H9 (cell line): Measurements from ENCODE around the gene GGNBP2. TPM values are rescaled to one million over a fixed set of nuclear protein-coding genes. Genes with fewer than 3 reads are reported as not detected.

Source experiments
- DNase-seq: peaks from one replicate; pipeline ENCODE4 v3.0.0-alpha.2; 2017
- H2AFZ ChIP-seq: one replicate; pipeline ENCODE4 v1.6.1; 2013; ENCODE audit warnings: mild to moderate bottlenecking, low read length, control low read depth, moderate library complexity
- H2AK5ac ChIP-seq: 2 replicates; pipeline ENCODE4 v1.6.1; 2013; ENCODE audit warnings: low read length, control low read depth, mixed read lengths; ENCODE audit not compliant: insufficient read length
- H2BK120ac ChIP-seq: one replicate; pipeline ENCODE4 v1.6.1; 2013; ENCODE audit warnings: low read depth, mild to moderate bottlenecking, low read length, control low read depth, inconsistent platforms; ENCODE audit not compliant: poor library complexity, severe bottlenecking
- H2BK12ac ChIP-seq: 2 replicates; pipeline ENCODE4 v1.6.1; 2013; ENCODE audit warnings: low read length, control low read depth, mixed read lengths, low read depth; ENCODE audit not compliant: insufficient read length
- H2BK15ac ChIP-seq: 2 replicates; pipeline ENCODE4 v1.6.1; 2013; ENCODE audit warnings: low read depth, low read length, control low read depth
- H2BK20ac ChIP-seq: one replicate; pipeline ENCODE4 v1.6.1; 2013; ENCODE audit warnings: low read depth, mild to moderate bottlenecking, low read length, control low read depth, inconsistent platforms; ENCODE audit not compliant: poor library complexity, severe bottlenecking
- H2BK5ac ChIP-seq: 2 replicates; pipeline ENCODE4 v1.6.1; 2013; ENCODE audit warnings: low read length, control low read depth, mixed read lengths; ENCODE audit not compliant: insufficient read length
- H3K14ac ChIP-seq: 2 replicates; pipeline ENCODE4 v1.6.1; 2013; ENCODE audit warnings: low read length, control low read depth; ENCODE audit not compliant: insufficient read depth
- H3K18ac ChIP-seq: 2 replicates; pipeline ENCODE4 v1.6.1; 2013; ENCODE audit warnings: low read depth, mild to moderate bottlenecking, mixed read lengths, low read length, control low read depth; ENCODE audit not compliant: insufficient read length
- H3K23ac ChIP-seq: 2 replicates; pipeline ENCODE4 v1.6.1; 2013; ENCODE audit warnings: low read length, control low read depth, mixed read lengths, low read depth; ENCODE audit not compliant: insufficient read length
- H3K23me2 ChIP-seq: 2 replicates; pipeline ENCODE4 v1.6.1; 2013; ENCODE audit warnings: low read depth, mild to moderate bottlenecking, mixed read lengths, low read length, control low read depth; ENCODE audit not compliant: insufficient read length, poor library complexity, severe bottlenecking
- H3K27ac ChIP-seq: 2 replicates; pipeline ENCODE4 v1.5.1; 2013; ENCODE audit warnings: low read length, control low read depth, mixed read lengths, low read depth; ENCODE audit not compliant: insufficient read length
- H3K27me3 ChIP-seq: 2 replicates; pipeline ENCODE4 v1.6.1; 2013; ENCODE audit warnings: low read length, control low read depth, inconsistent platforms; ENCODE audit not compliant: insufficient read depth
- H3K4ac ChIP-seq: 2 replicates; pipeline ENCODE4 v1.6.1; 2013; ENCODE audit warnings: low read depth, mild to moderate bottlenecking, control low read depth, inconsistent platforms, low read length, moderate library complexity
- H3K4me1 ChIP-seq: 2 replicates; pipeline ENCODE4 v1.6.1; 2013; ENCODE audit warnings: low read length, control low read depth, inconsistent platforms; ENCODE audit not compliant: insufficient read depth
- H3K4me2 ChIP-seq: 2 replicates; pipeline ENCODE4 v1.6.1; 2013; ENCODE audit warnings: low read length, control low read depth, mixed read lengths; ENCODE audit not compliant: insufficient read length, insufficient read depth
- H3K56ac ChIP-seq: 2 replicates; pipeline ENCODE4 v1.6.1; 2013; ENCODE audit warnings: low read depth, mild to moderate bottlenecking, mixed read lengths, low read length, control low read depth; ENCODE audit not compliant: insufficient read length
- H3K79me1 ChIP-seq: 2 replicates; pipeline ENCODE4 v1.6.1; 2013; ENCODE audit warnings: low read depth, mild to moderate bottlenecking, moderate library complexity, low read length, control low read depth, inconsistent platforms; ENCODE audit not compliant: insufficient read depth, poor library complexity, severe bottlenecking
- H3K79me2 ChIP-seq: 2 replicates; pipeline ENCODE4 v1.6.1; 2013; ENCODE audit warnings: low read length, control low read depth, inconsistent platforms; ENCODE audit not compliant: insufficient read depth
- H3K9ac ChIP-seq: 2 replicates; pipeline ENCODE4 v1.6.1; 2013; ENCODE audit warnings: low read length, control low read depth, mixed read lengths; ENCODE audit not compliant: insufficient read length; ENCODE audit errors: extremely low read depth
- H3K9me3 ChIP-seq: one replicate; pipeline ENCODE4 v1.6.1; 2013; ENCODE audit warnings: low read depth, low read length, inconsistent platforms; ENCODE audit not compliant: control insufficient read depth
- H3T11ph ChIP-seq: one replicate; pipeline ENCODE4 v1.6.1; 2013; ENCODE audit warnings: mild to moderate bottlenecking, low read length, control low read depth, inconsistent platforms
- H4K20me1 ChIP-seq: one replicate; pipeline ENCODE4 v1.6.1; 2013; ENCODE audit not compliant: control insufficient read depth, insufficient read length, insufficient read depth
- H4K5ac ChIP-seq: 2 replicates; pipeline ENCODE4 v1.6.1; 2013; ENCODE audit warnings: low read depth, mild to moderate bottlenecking, mixed read lengths, low read length, control low read depth; ENCODE audit not compliant: insufficient read length
- H4K8ac ChIP-seq: replicated peaks from 2 replicates; pipeline ENCODE4 v1.6.1; 2013; ENCODE audit warnings: low read length, control low read depth, mixed read lengths, low read depth; ENCODE audit not compliant: insufficient read length
- H4K91ac ChIP-seq: 2 replicates; pipeline ENCODE4 v1.6.1; 2013; ENCODE audit warnings: low read depth, mild to moderate bottlenecking, moderate library complexity, mixed read lengths, low read length, control low read depth; ENCODE audit not compliant: insufficient read length
- H3K27ac Mint-ChIP-seq, 3 experiments: 2 replicates in 2 of 3; 3 replicates in 1 of 3; pipeline ENCODE4 v1.8.0; 2020 to 2021; ENCODE audit warnings: mixed read lengths in 3 of 3, mild to moderate bottlenecking in 1 of 3, moderate library complexity in 1 of 3
- H3K27me3 Mint-ChIP-seq: 2 replicates; pipeline ENCODE4 v1.8.0; 2021; ENCODE audit warnings: low read depth, mild to moderate bottlenecking, moderate library complexity, mixed read lengths
- H3K36me3 Mint-ChIP-seq, 3 experiments: 2 replicates in 2 of 3; 3 replicates in 1 of 3; pipeline ENCODE4 v1.8.0; 2020 to 2021; ENCODE audit warnings: low read depth in 3 of 3, mixed read lengths in 3 of 3; ENCODE audit not compliant: insufficient read depth in 1 of 3
- H3K4me1 Mint-ChIP-seq, 2 experiments: 2 replicates each; pipeline ENCODE4 v1.8.0; 2020; ENCODE audit warnings: mixed read lengths in 2 of 2
- H3K4me3 Mint-ChIP-seq, 2 experiments: 2 replicates in 1 of 2; 3 replicates in 1 of 2; pipeline ENCODE4 v1.8.0; 2020 to 2021; ENCODE audit warnings: mild to moderate bottlenecking in 2 of 2, mixed read lengths in 2 of 2, moderate library complexity in 1 of 2
- H3K9me3 Mint-ChIP-seq, 2 experiments: 2 replicates in 1 of 2; 3 replicates in 1 of 2; pipeline ENCODE4 v1.8.0; 2020; ENCODE audit warnings: mild to moderate bottlenecking in 2 of 2, mixed read lengths in 2 of 2, moderate library complexity in 1 of 2
- CTCF ChIP-seq: fragments of 200-600 bp; sonication (generic); conservative IDR thresholded peaks from 3 replicates; pipeline ENCODE4 v1.8.0; 2021; ENCODE audit warnings: antibody characterized with exemption, mild to moderate bottlenecking
- WGBS: extraction: QIAGEN DNeasy Blood & Tissue Kit; methylation state at CpG from one replicate; pipeline ENCODE4 v1.1.7; 2013; ENCODE audit warnings: missing lambda C conversion rate, low lambda C conversion rate, mixed read lengths; ENCODE audit not compliant: insufficient read length; ENCODE audit errors: extremely low coverage; 5-methylcytosine and 5-hydroxymethylcytosine counted together
- total RNA-seq: library from RNA; stranded (reverse); gene quantifications from 2 replicates; pipeline ENCODE4 v1.2.1, GENCODE V29; 2021

The GGNBP2 gene
- total RNA-seq, 1 experiment from 2014 or later: 52.8 TPM

GRCh38 chr17:36608794-36609497 lies 64.2 kb downstream of the GGNBP2 start:
- Histone ChIP-seq H3K27me3 (no peaks in the 10 kb centered on the region), H3K27ac (no peak overlapping the region), H3K79me2 (no peaks in the 10 kb centered on the region; the same call in 1 of the 2 replicates), H4K5ac (no peak overlapping the region), H4K8ac (no peak overlapping the region), H3K4ac (no peak overlapping the region), H3T11ph (no peak overlapping the region), H3K4me2 (no peak overlapping the region), H4K91ac (no peak overlapping the region), H3K56ac (no peak overlapping the region), H3K9me3 (no peaks in the 10 kb centered on the region), H2AFZ (no peak overlapping the region), H2BK12ac (no peak overlapping the region), H4K20me1 (no peaks in the 10 kb centered on the region), H3K18ac (no peak overlapping the region), H2BK20ac (no peak overlapping the region), H3K23me2 (no peaks in the 10 kb centered on the region), H2AK5ac (no peak overlapping the region), H3K9ac (no peak overlapping the region), H2BK5ac (no peak overlapping the region), H3K4me1 (0 out of 2 replicates have a peak, but pooled peaks cover under 1% of the 10 kb centered on the region), H3K14ac (no peak overlapping the region), H3K79me1 (no peaks in the 10 kb centered on the region), H2BK120ac (no peak overlapping the region), H2BK15ac (no peak overlapping the region), H3K23ac (no peak overlapping the region)
- DNase-seq: peak; percentile 79
- H3K9me3 Mint-ChIP-seq: peaks cover 0 to 3% of the 10 kb centered on the region in 2 experiments; a peak in 1 of 5 replicates
- no peak overlapping the region; a peak in 1 of 7 replicates for H3K27ac Mint-ChIP-seq
- TF ChIP-seq CTCF: peak; percentile 57
- no CpG with 5 or more reads among the region's 24 CpGs for WGBS
- peaks cover 5 to 30% (median 14%) of the 10 kb centered on the region in 3 experiments for H3K36me3 Mint-ChIP-seq
- H3K4me1 Mint-ChIP-seq: peaks cover 35 to 45% of the 10 kb centered on the region in 2 experiments
- H3K27me3 Mint-ChIP-seq: no peaks in the 10 kb centered on the region
- H3K4me3 Mint-ChIP-seq: no peak overlapping the region
